ENCODE data around the gene CCDC172. TPM values are rescaled to one million over a fixed set of nuclear protein-coding genes. Genes with fewer than 3 reads are reported as not detected.

Gene CCDC172
- polyA plus RNA-seq, 3 donors = not detected

DNA sequence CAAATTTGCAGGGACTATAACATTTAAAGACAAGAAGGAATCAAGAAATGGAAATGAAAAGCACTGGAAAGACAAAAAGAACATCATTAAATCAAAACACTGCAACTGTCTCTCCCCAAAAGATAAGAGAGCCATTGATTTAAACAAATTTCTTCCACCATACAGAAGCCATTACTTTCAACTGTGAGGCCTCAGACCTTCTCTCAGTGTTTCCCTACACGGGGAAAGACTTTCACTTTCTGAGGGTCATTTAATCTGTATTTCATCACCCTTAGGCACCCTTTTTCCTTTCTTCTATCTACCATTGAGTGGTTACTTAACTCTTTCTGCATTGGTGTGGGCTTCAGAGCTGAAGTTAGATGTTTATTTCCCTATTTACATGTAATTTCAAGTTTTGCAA lies 47.5 kb downstream of the CCDC172 start:
- H3K4me3 Mint-ChIP-seq = no peak overlapping the region
- H3K9me3 Mint-ChIP-seq = no peaks in the 10 kb centered on the region
- H2AFZ ChIP-seq (ENCODE audit: insufficient read depth, low read depth, low read length, poor library complexity, severe bottlenecking) = no peak overlapping the region
- TF ChIP-seq, protein P1, sequence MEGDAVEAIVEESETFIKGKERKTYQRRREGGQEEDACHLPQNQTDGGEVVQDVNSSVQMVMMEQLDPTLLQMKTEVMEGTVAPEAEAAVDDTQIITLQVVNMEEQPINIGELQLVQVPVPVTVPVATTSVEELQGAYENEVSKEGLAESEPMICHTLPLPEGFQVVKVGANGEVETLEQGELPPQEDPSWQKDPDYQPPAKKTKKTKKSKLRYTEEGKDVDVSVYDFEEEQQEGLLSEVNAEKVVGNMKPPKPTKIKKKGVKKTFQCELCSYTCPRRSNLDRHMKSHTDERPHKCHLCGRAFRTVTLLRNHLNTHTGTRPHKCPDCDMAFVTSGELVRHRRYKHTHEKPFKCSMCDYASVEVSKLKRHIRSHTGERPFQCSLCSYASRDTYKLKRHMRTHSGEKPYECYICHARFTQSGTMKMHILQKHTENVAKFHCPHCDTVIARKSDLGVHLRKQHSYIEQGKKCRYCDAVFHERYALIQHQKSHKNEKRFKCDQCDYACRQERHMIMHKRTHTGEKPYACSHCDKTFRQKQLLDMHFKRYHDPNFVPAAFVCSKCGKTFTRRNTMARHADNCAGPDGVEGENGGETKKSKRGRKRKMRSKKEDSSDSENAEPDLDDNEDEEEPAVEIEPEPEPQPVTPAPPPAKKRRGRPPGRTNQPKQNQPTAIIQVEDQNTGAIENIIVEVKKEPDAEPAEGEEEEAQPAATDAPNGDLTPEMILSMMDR (IDR thresholded peaks at IDR 0.05) = no peak
- no peak for DNase-seq
- no peaks in the 10 kb centered on the region for H4K20me1 ChIP-seq (ENCODE audit: insufficient read depth, low read length)
- H3K79me2 ChIP-seq (ENCODE audit: insufficient read depth, low read length) = no peaks in the 10 kb centered on the region
- no CpG with 5 or more reads among the region's 1 CpG for WGBS (ENCODE audit: insufficient coverage)
- H3K4me2 ChIP-seq (replicated peaks; ENCODE audit: extremely low read depth, low read length, poor library complexity, severe bottlenecking) = no peak overlapping the region
- no peak overlapping the region for H3K27ac ChIP-seq (ENCODE audit: low read depth in 1 of 2, low read length in 2 of 2)
- H3K27ac Mint-ChIP-seq = no peak overlapping the region
- H3K4me1 ChIP-seq (ENCODE audit: control insufficient read depth in 1 of 2, insufficient read depth in 2 of 2, low read length in 2 of 2) = no peaks in the 10 kb centered on the region
- no peak overlapping the region for H3K9ac ChIP-seq (ENCODE audit: insufficient read depth, low read length, poor library complexity, severe bottlenecking)
- intact Hi-C loops (cut with micrococcal nuclease) = no loop called here
- H3K27me3 ChIP-seq (ENCODE audit: control insufficient read depth in 2 of 2, insufficient read depth in 2 of 2, low read length in 2 of 2) = no peaks in the 10 kb centered on the region
- no peaks in the 10 kb centered on the region for H3K9me3 ChIP-seq (replicated peaks in 1 of 2; ENCODE audit: control insufficient read depth in 1 of 2, insufficient read depth in 1 of 2, low read length in 2 of 2)
- H3K4me1 Mint-ChIP-seq = no peaks in the 10 kb centered on the region
- no peak overlapping the region for H3K4me3 ChIP-seq (replicated peaks in 1 of 3; ENCODE audit: low read depth in 2 of 3, low read length in 3 of 3)
- H3K27me3 Mint-ChIP-seq (ENCODE audit: low read depth in 3 of 3) = peaks cover 1 to 8% (median 2%) of the 10 kb centered on the region in 3 donors
- no peaks in the 10 kb centered on the region for H3K36me3 Mint-ChIP-seq
- H3K36me3 ChIP-seq (replicated peaks in 1 of 2; ENCODE audit: control insufficient read depth in 1 of 2, insufficient read depth in 2 of 2, low read length in 2 of 2) = no peaks in the 10 kb centered on the region

DNA sequence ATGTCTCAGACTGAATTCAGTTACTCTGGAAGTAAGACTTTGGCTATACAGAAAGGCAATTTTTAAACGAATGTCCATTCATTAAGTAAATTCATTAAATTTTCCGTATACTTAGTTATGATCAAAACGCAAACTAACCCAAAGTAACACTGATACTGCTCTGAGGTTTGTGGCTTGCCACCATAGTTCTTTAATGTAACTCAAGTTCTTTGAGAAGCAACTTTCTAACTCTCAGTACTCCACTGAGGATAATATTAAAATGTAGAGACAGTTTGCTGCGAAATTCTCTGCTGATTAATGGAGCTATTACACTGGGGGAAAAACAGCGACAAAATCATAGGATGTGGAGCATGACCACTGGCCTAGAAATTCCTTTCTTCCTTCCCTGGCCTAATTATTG lies 58.0 kb downstream of the CCDC172 start:
- no peaks in the 10 kb centered on the region for H3K9me3 ChIP-seq (replicated peaks in 1 of 2; ENCODE audit: control insufficient read depth in 1 of 2, insufficient read depth in 1 of 2, low read length in 2 of 2)
- H3K9ac ChIP-seq (ENCODE audit: insufficient read depth, low read length, poor library complexity, severe bottlenecking) = no peak overlapping the region
- no peak overlapping the region for H2AFZ ChIP-seq (ENCODE audit: insufficient read depth, low read depth, low read length, poor library complexity, severe bottlenecking)
- Mint-ChIP-seq H3K27me3 (ENCODE audit: low read depth in 3 of 3) (peaks cover 0 to 2% (median 0%) of the 10 kb centered on the region in 3 donors), H3K4me3 (no peak overlapping the region), H3K27ac (no peak overlapping the region), H3K36me3 (no peaks in the 10 kb centered on the region), H3K9me3 (no peaks in the 10 kb centered on the region), H3K4me1 (no peaks in the 10 kb centered on the region)
- no peak for DNase-seq
- no CpG with 5 or more reads among the region's 5 CpGs for WGBS (ENCODE audit: insufficient coverage)
- intact Hi-C loops (cut with micrococcal nuclease) = no loop called here
- H3K4me2 ChIP-seq (replicated peaks; ENCODE audit: extremely low read depth, low read length, poor library complexity, severe bottlenecking) = no peak overlapping the region
- no peaks in the 10 kb centered on the region for H4K20me1 ChIP-seq (ENCODE audit: insufficient read depth, low read length)
- H3K4me1 ChIP-seq (ENCODE audit: control insufficient read depth in 1 of 2, insufficient read depth in 2 of 2, low read length in 2 of 2) = no peaks in the 10 kb centered on the region
- peaks cover 0 to under 1% of the 10 kb centered on the region in 2 donors for H3K27me3 ChIP-seq (ENCODE audit: control insufficient read depth in 2 of 2, insufficient read depth in 2 of 2, low read length in 2 of 2)
- H3K4me3 ChIP-seq (replicated peaks in 1 of 3; ENCODE audit: low read depth in 2 of 3, low read length in 3 of 3) = no peak overlapping the region
- no peaks in the 10 kb centered on the region for H3K36me3 ChIP-seq (replicated peaks in 1 of 2; ENCODE audit: control insufficient read depth in 1 of 2, insufficient read depth in 2 of 2, low read length in 2 of 2)
- H3K27ac ChIP-seq (ENCODE audit: low read depth in 1 of 2, low read length in 2 of 2) = no peak overlapping the region
- H3K79me2 ChIP-seq (ENCODE audit: insufficient read depth, low read length) = no peaks in the 10 kb centered on the region
- TF ChIP-seq, protein P1 (IDR thresholded peaks at IDR 0.05) = no peak

All from CD14-positive monocyte (primary cell).